Measurements from ENCODE around the gene VMO1.

DNA sequence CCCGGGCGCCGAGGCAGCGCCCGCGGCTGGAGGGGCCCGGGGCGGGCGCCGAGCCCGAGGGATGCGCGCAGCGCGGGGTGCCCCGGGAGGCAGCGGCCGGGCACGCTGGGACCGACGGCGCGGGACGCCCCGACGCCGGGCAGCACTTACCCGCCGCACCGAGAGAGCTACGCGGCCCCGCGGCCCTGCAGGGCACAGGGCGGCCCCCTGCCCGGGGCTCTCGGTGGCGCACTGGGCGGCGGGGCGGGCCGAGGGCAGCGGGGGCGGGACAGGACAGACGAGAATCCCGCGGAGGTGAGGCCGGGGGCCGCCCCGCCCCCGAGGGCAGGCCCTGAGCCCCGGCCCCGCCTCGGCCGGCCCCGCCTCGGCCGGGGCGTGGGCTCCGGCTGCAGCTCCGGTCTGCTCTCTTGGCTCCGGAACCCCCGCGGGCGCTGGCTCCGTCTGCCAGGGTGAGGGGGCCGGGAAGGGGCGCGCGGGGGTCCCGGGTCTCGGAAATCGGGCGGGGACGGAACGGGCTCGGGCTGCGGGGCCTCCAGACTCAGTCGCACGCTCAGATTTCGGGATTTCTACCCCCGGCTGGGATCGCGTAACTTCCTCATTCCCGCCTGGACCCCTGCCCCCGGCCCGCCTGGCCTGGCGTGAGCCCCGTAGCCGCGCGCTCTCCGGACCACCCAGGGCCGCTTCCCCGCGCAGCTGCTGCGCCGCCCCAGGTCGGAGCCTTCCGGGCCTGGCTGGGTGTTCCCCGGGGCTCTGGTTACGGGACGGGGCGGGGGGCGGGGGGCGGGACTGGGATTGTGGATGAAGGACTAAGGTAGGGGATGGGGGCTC lies 20.8 kb upstream of the VMO1 start, which contains the start of gene PLD2:
- TF ChIP-seq, protein P1, sequence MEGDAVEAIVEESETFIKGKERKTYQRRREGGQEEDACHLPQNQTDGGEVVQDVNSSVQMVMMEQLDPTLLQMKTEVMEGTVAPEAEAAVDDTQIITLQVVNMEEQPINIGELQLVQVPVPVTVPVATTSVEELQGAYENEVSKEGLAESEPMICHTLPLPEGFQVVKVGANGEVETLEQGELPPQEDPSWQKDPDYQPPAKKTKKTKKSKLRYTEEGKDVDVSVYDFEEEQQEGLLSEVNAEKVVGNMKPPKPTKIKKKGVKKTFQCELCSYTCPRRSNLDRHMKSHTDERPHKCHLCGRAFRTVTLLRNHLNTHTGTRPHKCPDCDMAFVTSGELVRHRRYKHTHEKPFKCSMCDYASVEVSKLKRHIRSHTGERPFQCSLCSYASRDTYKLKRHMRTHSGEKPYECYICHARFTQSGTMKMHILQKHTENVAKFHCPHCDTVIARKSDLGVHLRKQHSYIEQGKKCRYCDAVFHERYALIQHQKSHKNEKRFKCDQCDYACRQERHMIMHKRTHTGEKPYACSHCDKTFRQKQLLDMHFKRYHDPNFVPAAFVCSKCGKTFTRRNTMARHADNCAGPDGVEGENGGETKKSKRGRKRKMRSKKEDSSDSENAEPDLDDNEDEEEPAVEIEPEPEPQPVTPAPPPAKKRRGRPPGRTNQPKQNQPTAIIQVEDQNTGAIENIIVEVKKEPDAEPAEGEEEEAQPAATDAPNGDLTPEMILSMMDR (IDR thresholded peaks at IDR 0.05; ENCODE audit: extremely low read depth in 1 of 2, insufficient read depth in 1 of 2, low read depth in 1 of 2, low read length in 2 of 2), result no peak
- TF ChIP-seq, protein P2, sequence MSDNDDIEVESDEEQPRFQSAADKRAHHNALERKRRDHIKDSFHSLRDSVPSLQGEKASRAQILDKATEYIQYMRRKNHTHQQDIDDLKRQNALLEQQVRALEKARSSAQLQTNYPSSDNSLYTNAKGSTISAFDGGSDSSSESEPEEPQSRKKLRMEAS (IDR thresholded peaks at IDR 0.05; ENCODE audit: insufficient read depth, insufficient read length), result no peak
- TF ChIP-seq POLR2A (IDR thresholded peaks at IDR 0.05; ENCODE audit: low read depth, low read length) (peak; percentile 85), POLR2AphosphoS5 (IDR thresholded peaks at IDR 0.05; ENCODE audit: insufficient read depth, low read depth, low read length) (peak; percentile 78), GATA2 (IDR thresholded peaks at IDR 0.05; ENCODE audit: insufficient read depth, insufficient read length, low read depth, low read length) (no peak), EZH2 (IDR thresholded peaks at IDR 0.05; ENCODE audit: borderline replicate concordance, low read depth, low read length, severe bottlenecking) (no peak), FOS (IDR thresholded peaks at IDR 0.05; ENCODE audit: borderline replicate concordance, insufficient read depth, low read length) (no peak), MYC (IDR thresholded peaks at IDR 0.05; ENCODE audit: low read depth, low read length) (no peak), JUN (IDR thresholded peaks at IDR 0.05; ENCODE audit: borderline replicate concordance, insufficient read depth, insufficient read length, low read depth) (no peak)
